Uterus (tissue), 2 donors: ENCODE results near the gene HNRNPUL1.

Experiments
- CTCF ChIP-seq, 4 experiments: fragments of 200-600 bp in 2 of 4; fragments of 450-650 bp in 2 of 4; sonication (generic) in 2 of 4; IDR thresholded peaks; one replicate each; pipeline ENCODE4 v1.5.1; 2016 to 2019; ENCODE audit warnings: antibody characterized with exemption in 4 of 4, mild to moderate bottlenecking in 2 of 4, moderate library complexity in 1 of 4
- POLR2A ChIP-seq, 2 donors: fragments of 450-650 bp; IDR thresholded peaks; one replicate each; pipeline ENCODE4 v1.6.1; 2016; ENCODE audit warnings: antibody characterized with exemption in 2 of 2, mild to moderate bottlenecking in 1 of 2, moderate library complexity in 1 of 2

GRCh38 chr19:41296433-41296871 lies 32.3 kb downstream of the HNRNPUL1 start:
- TF ChIP-seq CTCF (IDR thresholded peaks at IDR 0.05) (no peak), POLR2A (IDR thresholded peaks at IDR 0.05) (no peak)
